Aorta (tissue), 5 donors: Measurements from ENCODE around the gene TRPV4. TPM values are rescaled to one million over a fixed set of nuclear protein-coding genes. Genes with fewer than 3 reads are reported as not detected.

Experiments used
- ATAC-seq: fragments of 200-7000 bp; cut with Tn5 transposase; one replicate; pipeline ENCODE4 v1.9.1; 2022; ENCODE audit warnings: moderate library complexity; ENCODE audit not compliant: low FRiP score
- DNase-seq, 2 donors: peaks; one replicate each; pipeline ENCODE4 v3.0.0-alpha.2; 2020
- H3K27ac ChIP-seq, 2 donors: one replicate each; pipeline ENCODE4 v1.5.1; 2013; ENCODE audit warnings: low read length in 2 of 2, mild to moderate bottlenecking in 2 of 2, moderate library complexity in 2 of 2, control low read depth in 1 of 2, inconsistent platforms in 1 of 2, low read depth in 1 of 2
- H3K27me3 ChIP-seq, 2 donors: one replicate each; pipeline ENCODE4 v1.6.1; 2013; ENCODE audit warnings: control low read depth in 1 of 2, low read length in 1 of 2, mild to moderate bottlenecking in 1 of 2, moderate library complexity in 1 of 2; ENCODE audit not compliant: insufficient read depth in 2 of 2, control insufficient read depth in 1 of 2
- H3K36me3 ChIP-seq, 2 donors: one replicate each; pipeline ENCODE4 v1.6.1; 2013; ENCODE audit warnings: control low read depth in 1 of 2, low read length in 1 of 2, mild to moderate bottlenecking in 1 of 2; ENCODE audit not compliant: insufficient read depth in 2 of 2, control insufficient read depth in 1 of 2
- H3K4me1 ChIP-seq, 2 donors: one replicate each; pipeline ENCODE4 v1.6.1; 2013; ENCODE audit warnings: low read length in 2 of 2, control low read depth in 1 of 2, mild to moderate bottlenecking in 1 of 2, moderate library complexity in 1 of 2; ENCODE audit not compliant: insufficient read depth in 2 of 2, control insufficient read depth in 1 of 2
- H3K4me3 ChIP-seq, 2 donors: one replicate each; pipeline ENCODE4 v1.5.1; 2013; ENCODE audit warnings: low read length in 2 of 2, control low read depth in 1 of 2, mild to moderate bottlenecking in 1 of 2
- H3K9me3 ChIP-seq: one replicate; pipeline ENCODE4 v1.6.1; 2013; ENCODE audit warnings: mild to moderate bottlenecking, low read length; ENCODE audit not compliant: control insufficient read depth
- WGBS, 2 donors: extraction: QIAGEN DNeasy Blood & Tissue Kit; methylation state at CpG; one replicate each; pipeline ENCODE4 v1.1.7; 2013; 5-methylcytosine and 5-hydroxymethylcytosine counted together
- intact Hi-C, 2 donors: fragments of 100-400 bp; cut with DNase I; formaldehyde crosslinking; loops; one replicate each; pipeline versions ENCODE4 v1.14.2 to v1.15.0; 2022
- polyA plus RNA-seq, 2 donors: library from polyadenylated mRNA; stranded (reverse); fragments of 200-250 nt; gene quantifications; one replicate each; pipeline ENCODE4 v1.2.3, GENCODE V29; 2013
- total RNA-seq, 2 donors: library from RNA; stranded (reverse); fragmentation: NEBNext Ultra II Directional; extraction: Animal tissue kit (Norgen Biotek cat#: 25700); gene quantifications; one replicate each; pipeline ENCODE4 v1.2.1, GENCODE V29; 2021
- donor health status: healthy with polysubstance abuse.
- donor health status: Bipolar disorder and iron deficiency.
- donor health status: DM: no; HTN: no; CAD: no.
- donor health status: DM: no; HTN: no; CAD: no.
- donor health status: DM: yes; HTN: yes; CAD: no.

TRPV4 gene
- total and polyA plus RNA-seq, 4 donors: 0.08 to 3.9 (median 1.9) TPM

GRCh38 chr12:109818253-109818652, 14.9 kb downstream of the TRPV4 start:
- Histone ChIP-seq H3K9me3 (no peaks in the 10 kb centered on the region), H3K4me1 (no peaks in the 10 kb centered on the region), H3K36me3 (no peaks in the 10 kb centered on the region), H3K27me3 (no peaks in the 10 kb centered on the region), H3K4me3 (no peak overlapping the region), H3K27ac (no peak overlapping the region)
- DNase-seq (no peak), ATAC-seq (no peak)
- intact Hi-C loops: no loop called here
- WGBS, 2 donors: 92 to 95% methylated on average over 9 of the region's 9 CpGs

GRCh38 chr12:109817627-109818231, 15.5 kb downstream of the TRPV4 start:
- no peak for ATAC-seq
- no peak overlapping the region for H3K4me3 ChIP-seq
- no peaks in the 10 kb centered on the region for H3K36me3 ChIP-seq
- 93 to 94% methylated on average over 8 of the region's 8 CpGs for WGBS, 2 donors
- DNase-seq: no peak
- no peaks in the 10 kb centered on the region for H3K4me1 ChIP-seq
- no peaks in the 10 kb centered on the region for H3K9me3 ChIP-seq
- H3K27ac ChIP-seq: no peak overlapping the region
- intact Hi-C loops: no loop called here
- no peaks in the 10 kb centered on the region for H3K27me3 ChIP-seq

- Histone ChIP-seq H3K36me3 (no peaks in the 10 kb centered on the region), H3K4me1 (no peaks in the 10 kb centered on the region), H3K27me3 (no peaks in the 10 kb centered on the region), H3K4me3 (no peak overlapping the region), H3K27ac (no peak overlapping the region), H3K9me3 (no peaks in the 10 kb centered on the region)
- ATAC-seq: no peak
- DNase-seq: no peak
- intact Hi-C loops: no loop called here
- 91 to 92% methylated on average over 7 of the region's 7 CpGs for WGBS, 2 donors
Measured at GRCh38 chr12:109816870-109817269, 16.3 kb downstream of the TRPV4 start.

GRCh38 chr12:109815757-109816617, 17.2 kb downstream of the TRPV4 start:
- 68 to 71% methylated on average over 10 of the region's 10 CpGs for WGBS, 2 donors
- ATAC-seq: no peak

GRCh38 chr12:109815225-109815624, 18.0 kb downstream of the TRPV4 start:
- Histone ChIP-seq H3K4me3 (no peak overlapping the region), H3K27me3 (no peaks in the 10 kb centered on the region), H3K36me3 (no peaks in the 10 kb centered on the region), H3K4me1 (no peaks in the 10 kb centered on the region), H3K27ac (no peak overlapping the region), H3K9me3 (no peaks in the 10 kb centered on the region)
- 91 to 94% methylated on average over 4 of the region's 4 CpGs for WGBS, 2 donors
- DNase-seq: no peak
- ATAC-seq: no peak
- intact Hi-C loops: no loop called here

More at GRCh38 chr12:109815757-109816617, 17.2 kb downstream of the TRPV4 start:
- intact Hi-C loops: no loop called here
- no peaks in the 10 kb centered on the region for H3K36me3 ChIP-seq
- H3K27me3 ChIP-seq: no peaks in the 10 kb centered on the region
- no peak overlapping the region for H3K27ac ChIP-seq
- H3K4me1 ChIP-seq: no peaks in the 10 kb centered on the region
- no peak overlapping the region for H3K4me3 ChIP-seq
- no peak for DNase-seq
- H3K9me3 ChIP-seq: no peaks in the 10 kb centered on the region

- ATAC-seq (no peak), DNase-seq (no peak)
- 71 to 74% methylated on average over 20 of the region's 20 CpGs for WGBS, 2 donors
- Histone ChIP-seq H3K27ac (no peak overlapping the region), H3K36me3 (no peaks in the 10 kb centered on the region), H3K4me1 (no peaks in the 10 kb centered on the region), H3K27me3 (no peaks in the 10 kb centered on the region), H3K4me3 (no peak overlapping the region), H3K9me3 (no peaks in the 10 kb centered on the region)
- intact Hi-C loops: no loop called here
Measured at GRCh38 chr12:109814600-109815150, 18.5 kb downstream of the TRPV4 start.

GRCh38 chr12:109813810-109814416, 19.3 kb downstream of the TRPV4 start:
- Histone ChIP-seq H3K27ac (no peak overlapping the region), H3K9me3 (no peaks in the 10 kb centered on the region), H3K4me3 (no peak overlapping the region), H3K4me1 (no peaks in the 10 kb centered on the region), H3K36me3 (no peaks in the 10 kb centered on the region), H3K27me3 (no peaks in the 10 kb centered on the region)
- intact Hi-C loops: no loop called here
- no peak for ATAC-seq
- WGBS, 2 donors: 95 to 96% methylated on average over 6 of the region's 6 CpGs
- no peak for DNase-seq

- DNase-seq (no peak), ATAC-seq (no peak)
- intact Hi-C loops: no loop called here
- H3K36me3 ChIP-seq: no peaks in the 10 kb centered on the region
- H3K4me3 ChIP-seq: no peak overlapping the region
- no peaks in the 10 kb centered on the region for H3K4me1 ChIP-seq
- no peak overlapping the region for H3K27ac ChIP-seq
- 74 to 83% methylated on average over 5 of the region's 5 CpGs for WGBS, 2 donors
- H3K9me3 ChIP-seq: no peaks in the 10 kb centered on the region
- no peaks in the 10 kb centered on the region for H3K27me3 ChIP-seq
Measured at GRCh38 chr12:109811624-109811995, 21.6 kb downstream of the TRPV4 start.
